Measurements from ENCODE around the gene PTPRZ1. TPM values are rescaled to one million over a fixed set of nuclear protein-coding genes. Genes with fewer than 3 reads are reported as not detected.

Gene PTPRZ1
- total RNA-seq, 1 experiment from 2014 or later: 74.2 TPM

DNA sequence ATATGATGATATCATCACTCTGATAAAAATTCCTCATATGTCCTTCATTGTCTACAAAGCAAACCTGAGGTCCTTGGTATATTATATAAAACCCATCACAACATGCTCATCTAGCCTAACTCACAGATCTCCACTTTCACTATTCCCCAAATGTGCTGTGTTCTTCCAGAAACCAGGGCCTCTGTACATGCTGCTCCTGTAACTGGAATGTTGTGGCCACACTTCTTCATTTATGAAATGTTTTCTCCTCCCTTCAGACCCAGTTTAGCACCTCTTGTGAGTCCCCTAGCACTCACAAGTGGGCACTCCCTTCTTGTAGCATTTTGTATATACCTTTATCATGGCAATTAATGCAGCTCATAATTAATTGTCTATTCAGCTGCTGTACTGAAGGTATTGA, 209.2 kb downstream of the PTPRZ1 start:
- H3K27me3 ChIP-seq (ENCODE audit: insufficient read depth, low read length): no peaks in the 10 kb centered on the region
- Mint-ChIP-seq H3K27me3 (ENCODE audit: low read depth) (no peaks in the 10 kb centered on the region; the same call in 1 of the 2 replicates), H3K4me3 (no peak overlapping the region), H3K36me3 (ENCODE audit: insufficient read depth in 1 of 3, low read depth in 3 of 3) (peaks cover 68 to 96% (median 95%) of the 10 kb centered on the region in 3 experiments), H3K27ac (peak overlapping the region; percentile 27 to 93 (median 85); a peak in 6 of 7 replicates), H3K9me3 (no peaks in the 10 kb centered on the region), H3K4me1 (peaks cover 41 to 48% of the 10 kb centered on the region in 2 experiments)
- H3K4me2 ChIP-seq (ENCODE audit: insufficient read depth, insufficient read length, low read length): no peak overlapping the region
- no peak overlapping the region for H3K23ac ChIP-seq (ENCODE audit: insufficient read length, low read depth, low read length)
- H3K4ac ChIP-seq (ENCODE audit: low read depth, low read length): no peak overlapping the region
- H3K18ac ChIP-seq (ENCODE audit: insufficient read length, low read depth, low read length): no peak overlapping the region
- no peak overlapping the region for H2BK120ac ChIP-seq (ENCODE audit: low read depth, low read length, poor library complexity, severe bottlenecking)
- no peak overlapping the region for H3K14ac ChIP-seq (ENCODE audit: insufficient read depth, low read length)
- no peak overlapping the region for H4K8ac ChIP-seq (replicated peaks; ENCODE audit: insufficient read length, low read depth, low read length)
- no peaks in the 10 kb centered on the region for H3K79me2 ChIP-seq (ENCODE audit: insufficient read depth, low read length)
- peaks cover 8% of the 10 kb centered on the region for H3K4me1 ChIP-seq (ENCODE audit: insufficient read depth, low read length)
- H2AFZ ChIP-seq (ENCODE audit: low read length): no peak overlapping the region
- no peak overlapping the region for H2BK5ac ChIP-seq (ENCODE audit: insufficient read length, low read length)
- TF ChIP-seq, protein P1, sequence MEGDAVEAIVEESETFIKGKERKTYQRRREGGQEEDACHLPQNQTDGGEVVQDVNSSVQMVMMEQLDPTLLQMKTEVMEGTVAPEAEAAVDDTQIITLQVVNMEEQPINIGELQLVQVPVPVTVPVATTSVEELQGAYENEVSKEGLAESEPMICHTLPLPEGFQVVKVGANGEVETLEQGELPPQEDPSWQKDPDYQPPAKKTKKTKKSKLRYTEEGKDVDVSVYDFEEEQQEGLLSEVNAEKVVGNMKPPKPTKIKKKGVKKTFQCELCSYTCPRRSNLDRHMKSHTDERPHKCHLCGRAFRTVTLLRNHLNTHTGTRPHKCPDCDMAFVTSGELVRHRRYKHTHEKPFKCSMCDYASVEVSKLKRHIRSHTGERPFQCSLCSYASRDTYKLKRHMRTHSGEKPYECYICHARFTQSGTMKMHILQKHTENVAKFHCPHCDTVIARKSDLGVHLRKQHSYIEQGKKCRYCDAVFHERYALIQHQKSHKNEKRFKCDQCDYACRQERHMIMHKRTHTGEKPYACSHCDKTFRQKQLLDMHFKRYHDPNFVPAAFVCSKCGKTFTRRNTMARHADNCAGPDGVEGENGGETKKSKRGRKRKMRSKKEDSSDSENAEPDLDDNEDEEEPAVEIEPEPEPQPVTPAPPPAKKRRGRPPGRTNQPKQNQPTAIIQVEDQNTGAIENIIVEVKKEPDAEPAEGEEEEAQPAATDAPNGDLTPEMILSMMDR (conservative IDR thresholded peaks at IDR 0.05): no peak
- no peak overlapping the region for H4K5ac ChIP-seq (ENCODE audit: insufficient read length, low read depth, low read length)
- no peak overlapping the region for H2AK5ac ChIP-seq (ENCODE audit: insufficient read length, low read length)
- H4K20me1 ChIP-seq (ENCODE audit: control insufficient read depth, insufficient read depth, insufficient read length): no peaks in the 10 kb centered on the region
- peaks cover 3% of the 10 kb centered on the region for H3K79me1 ChIP-seq (ENCODE audit: insufficient read depth, low read depth, low read length, poor library complexity, severe bottlenecking)
- H3K9ac ChIP-seq (ENCODE audit: extremely low read depth, insufficient read length, low read length): no peak overlapping the region
- H4K91ac ChIP-seq (ENCODE audit: insufficient read length, low read depth, low read length): no peak overlapping the region
- H2BK12ac ChIP-seq (ENCODE audit: insufficient read length, low read depth, low read length): peak overlapping the region; percentile 68
- H3K9me3 ChIP-seq (ENCODE audit: control insufficient read depth, low read depth, low read length): no peaks in the 10 kb centered on the region
- H2BK20ac ChIP-seq (ENCODE audit: low read depth, low read length, poor library complexity, severe bottlenecking): no peak overlapping the region
- no peak overlapping the region for H3T11ph ChIP-seq (ENCODE audit: low read length)
- H2BK15ac ChIP-seq (ENCODE audit: low read depth, low read length): no peak overlapping the region
- H3K27ac ChIP-seq (ENCODE audit: insufficient read length, low read depth, low read length): no peak overlapping the region
- H3K56ac ChIP-seq (ENCODE audit: insufficient read length, low read depth, low read length): no peak overlapping the region
- H3K23me2 ChIP-seq (ENCODE audit: insufficient read length, low read depth, low read length, poor library complexity, severe bottlenecking): no peaks in the 10 kb centered on the region
- no peak for DNase-seq
